Spleen (tissue), 7 donors: Measurements from ENCODE around the gene KREMEN1.

Experiments
- CTCF ChIP-seq, 11 experiments: fragments of 200-600 bp in 7 of 11; fragments of 450-650 bp in 4 of 11; sonication (generic) in 4 of 11; IDR thresholded peaks in 8 of 11; conservative IDR thresholded peaks in 3 of 11; 1 replicate in 7 of 11; 2 replicates in 4 of 11; pipeline versions ENCODE4 v1.4.0 to v1.8.0; 2016 to 2021; ENCODE audit warnings: antibody characterized with exemption in 11 of 11, inconsistent platforms in 4 of 11, mild to moderate bottlenecking in 1 of 11
- POLR2A ChIP-seq, 3 donors: fragments of 450-650 bp; IDR thresholded peaks; one replicate each; pipeline ENCODE4 v1.5.1; 2017; ENCODE audit warnings: antibody characterized with exemption in 3 of 3, mild to moderate bottlenecking in 1 of 3
- POLR2AphosphoS5 ChIP-seq, 3 donors: sonication (generic); formaldehyde crosslinking; IDR thresholded peaks; one replicate each; pipeline ENCODE4 v1.5.1; 2017; ENCODE audit warnings: antibody characterized with exemption in 3 of 3
- donor health status: DM: no; HTN: no; CAD: no; lungs with moderate emphysema.
- donor health status: DM: no; HTN: no; CAD: no.
- donor health status: DM: no; HTN: no; CAD: no.

- TF ChIP-seq CTCF (IDR thresholded peaks at IDR 0.05 in 8 of 11, conservative IDR thresholded peaks at IDR 0.05 in 3 of 11) (no peak), POLR2AphosphoS5 (IDR thresholded peaks at IDR 0.05) (no peak), POLR2A (IDR thresholded peaks at IDR 0.05) (no peak)
These were observed 123.3 kb downstream of the KREMEN1 start for GRCh38 chr22:29195964-29196666.
